Umbilical cord (tissue), 2 donors: ENCODE data around the gene MYO9B. TPM values are rescaled to one million over a fixed set of nuclear protein-coding genes. Genes with fewer than 3 reads are reported as not detected.

Experiments
- DNase-seq: peaks from one replicate; pipeline ENCODE4 v3.0.0-alpha.2; 2015; ENCODE audit warnings: low spot score
- total RNA-seq: library from RNA; depleted of rRNA; stranded (reverse); fragments of >200 nt; gene quantifications from one replicate; pipeline ENCODE4 v1.2.3, GENCODE V29; 2014; ENCODE audit warnings: low replicate concordance; ENCODE audit not compliant: insufficient read depth

MYO9B gene
- total RNA-seq, result 80.7 TPM

- peak; percentile 100 for DNase-seq
Measured at GRCh38 chr19:17075035-17075863, at the start of gene MYO9B, which contains the start of gene HAUS8. TSS of gene MYO9B (plus strand) at chr19:17075777. CDS start at chr19:17101718, 25,941 bp downstream. TSS of gene HAUS8 (minus strand) at chr19:17075452. CDS start at chr19:17075422, 30 bp downstream.

GRCh38 chr19:17025991-17026658 lies 49.5 kb upstream of the MYO9B start:
- DNase-seq, result peak; percentile 31

DNA sequence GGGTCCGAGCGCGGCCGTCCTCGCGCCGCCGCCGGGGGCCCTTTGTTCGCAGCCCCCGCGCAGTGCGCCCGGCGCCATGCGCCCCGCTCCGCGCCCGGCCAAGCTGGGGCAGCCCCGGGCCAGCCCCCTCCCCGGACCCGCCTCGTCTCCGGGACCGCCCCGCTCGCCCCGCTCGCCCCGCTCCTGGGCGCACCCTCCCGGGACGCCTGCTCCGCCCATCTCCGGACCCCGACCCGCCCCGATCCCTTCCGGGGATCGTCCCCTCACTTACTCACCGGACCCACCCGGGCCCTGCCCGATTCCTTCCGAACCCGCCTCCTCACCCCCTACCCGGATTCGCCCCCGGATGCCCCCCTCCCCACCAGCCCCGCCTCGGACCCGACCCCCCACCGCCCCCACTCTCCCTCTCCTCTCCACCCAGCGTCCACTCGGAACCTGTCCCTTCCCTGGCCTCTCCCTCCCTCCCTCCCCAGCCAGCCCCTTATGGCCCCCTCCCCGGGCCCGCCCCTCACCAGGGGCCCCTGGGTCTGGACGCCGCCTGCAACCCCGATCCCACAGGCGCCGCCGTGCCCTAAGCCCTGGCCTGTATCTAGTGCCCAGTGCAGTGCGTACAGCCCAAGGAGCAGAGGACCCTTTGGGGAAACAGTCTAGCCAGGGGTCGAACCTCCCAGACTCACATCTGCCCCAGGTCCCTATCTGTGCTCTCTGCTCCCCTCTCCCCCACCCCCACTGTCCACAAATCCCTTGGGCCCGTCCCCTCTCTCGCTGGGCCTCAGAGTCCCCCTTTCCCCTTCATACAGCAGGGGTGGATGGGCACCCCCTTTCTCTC lies 48.7 kb upstream of the MYO9B start, which contains the start of gene CPAMD8:
Gene CPAMD8, minus strand, starts transcription at position 105 of the 829 bp plus-strand sequence. CDS start 168 bp downstream, outside the sequence.
- no peak for DNase-seq

DNA sequence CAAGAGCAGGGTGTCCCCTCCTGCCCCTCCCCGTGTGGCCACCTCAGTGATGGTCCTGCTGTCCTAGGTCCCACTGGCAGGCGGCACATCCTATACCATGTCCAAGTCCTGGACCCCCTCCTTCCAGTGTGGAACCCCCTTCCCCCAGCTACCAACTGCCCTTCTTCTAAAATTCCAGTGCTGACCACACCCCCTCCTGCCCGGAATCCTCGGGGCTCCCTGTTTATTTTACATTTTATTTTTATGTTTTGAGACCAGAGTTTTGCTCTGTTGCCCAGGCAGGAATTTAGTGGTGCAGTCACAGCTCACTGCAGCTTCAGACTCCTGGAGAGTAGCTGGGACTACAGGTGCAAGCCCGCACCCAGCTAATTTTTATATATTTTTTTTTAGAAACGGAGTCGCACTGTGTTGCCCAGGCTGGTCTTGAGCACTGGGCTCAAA lies 48.0 kb upstream of the MYO9B start:
- no peak for DNase-seq

DNA sequence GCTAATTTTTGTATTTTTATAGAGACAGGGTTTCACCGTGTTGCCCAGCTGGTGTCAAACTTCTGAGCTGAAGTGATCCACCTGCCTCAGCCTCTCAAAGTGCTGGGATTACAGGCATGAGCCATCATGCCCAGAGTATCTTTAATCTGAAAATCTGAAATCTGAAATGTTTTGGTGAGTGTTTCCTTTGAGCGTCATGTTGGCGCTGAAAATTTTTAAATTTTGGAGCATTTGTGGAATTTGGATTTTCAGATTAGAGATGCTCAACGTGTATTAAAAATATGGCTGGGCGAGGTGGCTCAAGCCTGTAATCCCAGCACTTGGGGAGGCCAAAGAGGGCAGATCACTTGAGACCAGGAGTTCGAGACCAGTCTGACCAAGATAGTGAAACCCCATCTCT lies 43.8 kb upstream of the MYO9B start:
- DNase-seq, result no peak

DNA sequence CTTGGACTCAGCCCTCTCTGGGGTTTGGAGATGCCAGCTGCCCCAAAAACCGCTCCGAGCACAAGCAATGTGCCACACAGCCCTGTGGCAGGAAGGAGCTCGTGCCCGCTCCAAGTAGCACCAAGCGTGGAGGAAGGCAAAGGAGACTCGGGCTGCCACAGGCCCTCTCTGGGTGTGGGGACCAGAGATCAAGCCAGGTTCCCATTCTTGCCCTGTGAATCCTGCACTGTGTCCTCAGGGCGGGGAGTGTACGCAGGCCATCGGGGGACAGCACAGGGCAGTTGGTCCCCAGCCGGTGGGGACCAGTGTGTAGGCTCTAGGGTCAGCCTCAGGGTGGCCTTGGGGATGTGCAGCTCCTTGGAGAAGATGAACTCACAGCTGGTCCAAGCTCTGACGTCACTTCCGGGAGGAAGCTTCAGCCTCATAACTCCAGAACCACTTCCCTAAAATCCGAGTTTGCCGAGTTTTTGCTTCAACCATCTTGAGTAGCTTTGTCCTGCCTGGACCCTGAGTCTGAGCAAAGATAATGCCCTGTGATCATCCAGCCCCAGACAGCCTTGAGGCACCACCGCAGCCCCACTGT lies 39.6 kb upstream of the MYO9B start:
- no peak for DNase-seq

DNA sequence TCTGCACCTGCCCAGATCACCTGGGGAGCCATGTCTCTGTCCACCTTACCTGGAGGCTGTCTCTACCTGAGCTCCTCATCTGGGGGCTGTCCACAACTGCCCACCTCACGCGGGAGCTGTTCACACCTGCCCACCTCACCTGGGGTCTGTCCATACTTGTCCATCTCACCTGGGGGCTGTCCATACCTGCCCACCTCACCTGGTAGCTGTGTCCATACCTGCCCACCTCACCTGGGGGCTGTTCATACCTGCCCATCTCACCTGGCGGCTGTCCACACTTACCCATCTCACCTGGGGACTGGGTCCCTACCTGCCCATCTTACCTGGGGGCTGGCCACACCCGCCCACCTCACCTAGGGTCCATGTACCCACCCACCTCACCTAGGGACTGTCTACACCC lies 38.9 kb upstream of the MYO9B start:
- no peak for DNase-seq

DNA sequence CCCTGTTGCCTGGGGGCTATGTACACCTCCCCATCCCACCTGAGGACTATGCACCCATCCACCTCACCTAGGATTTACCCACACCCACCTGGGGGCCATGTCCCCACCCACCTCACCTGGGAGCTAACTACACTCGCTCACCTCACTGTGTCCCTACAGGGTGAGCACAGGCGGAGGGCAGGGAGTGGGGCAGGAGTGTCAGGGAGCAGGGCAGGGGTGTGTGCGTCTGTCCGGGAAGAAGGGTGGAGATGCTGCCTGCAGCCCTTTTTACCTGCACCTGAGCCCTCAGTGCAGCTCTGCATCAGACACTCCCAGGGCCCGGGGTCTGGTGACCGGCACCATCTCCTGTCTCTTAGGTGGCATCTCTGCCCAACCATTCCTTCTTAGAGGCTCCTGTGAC lies 38.4 kb upstream of the MYO9B start:
- DNase-seq, result no peak

- DNase-seq, result no peak
Measured at GRCh38 chr19:17037966-17038500, 37.5 kb upstream of the MYO9B start.

DNA sequence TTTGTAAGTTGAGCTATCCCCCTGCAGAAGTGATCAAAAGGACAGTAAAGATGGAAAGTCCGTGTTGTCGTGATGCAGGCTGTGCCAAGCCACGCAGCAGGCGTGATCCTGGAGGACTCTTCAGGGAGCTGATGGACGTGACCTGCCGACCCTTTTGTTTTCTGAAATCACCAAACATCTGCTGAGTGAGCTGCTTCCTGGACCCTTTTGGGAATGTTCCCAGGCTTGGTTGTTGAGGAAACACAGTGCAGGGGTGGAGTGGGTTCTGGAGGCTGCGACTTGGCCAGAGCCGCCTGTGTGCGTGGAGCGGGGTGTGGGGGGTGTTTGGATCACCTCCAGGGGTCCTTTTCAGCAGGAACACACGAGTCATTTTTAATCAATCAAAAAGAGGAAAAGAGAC lies 33.6 kb upstream of the MYO9B start:
- DNase-seq, result peak; percentile 49

DNA sequence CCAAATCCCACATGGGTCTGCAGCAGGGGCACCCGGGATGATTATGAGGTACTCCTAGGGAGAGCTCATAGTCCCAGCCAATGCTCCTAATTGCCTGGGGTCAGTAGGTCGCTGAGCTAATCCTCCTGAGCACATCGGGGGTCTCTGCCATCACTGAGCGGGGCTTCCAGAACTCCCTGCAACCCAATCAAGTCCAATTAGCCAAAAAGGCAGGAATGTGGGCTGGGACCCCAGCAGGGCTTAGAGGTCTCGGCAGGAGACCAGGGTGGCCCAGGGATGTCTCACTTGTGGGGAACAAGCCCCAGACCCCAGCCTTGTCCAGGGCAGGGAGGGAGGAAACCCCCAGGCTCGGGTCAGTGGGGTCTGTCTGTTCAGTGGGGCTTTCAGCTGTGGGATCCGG lies 31.8 kb upstream of the MYO9B start:
- DNase-seq, result no peak

- no peak for DNase-seq
Measured at GRCh38 chr19:17045907-17046502, 29.6 kb upstream of the MYO9B start.

GRCh38 chr19:17048885-17049453 lies 26.6 kb upstream of the MYO9B start:
- no peak for DNase-seq

DNA sequence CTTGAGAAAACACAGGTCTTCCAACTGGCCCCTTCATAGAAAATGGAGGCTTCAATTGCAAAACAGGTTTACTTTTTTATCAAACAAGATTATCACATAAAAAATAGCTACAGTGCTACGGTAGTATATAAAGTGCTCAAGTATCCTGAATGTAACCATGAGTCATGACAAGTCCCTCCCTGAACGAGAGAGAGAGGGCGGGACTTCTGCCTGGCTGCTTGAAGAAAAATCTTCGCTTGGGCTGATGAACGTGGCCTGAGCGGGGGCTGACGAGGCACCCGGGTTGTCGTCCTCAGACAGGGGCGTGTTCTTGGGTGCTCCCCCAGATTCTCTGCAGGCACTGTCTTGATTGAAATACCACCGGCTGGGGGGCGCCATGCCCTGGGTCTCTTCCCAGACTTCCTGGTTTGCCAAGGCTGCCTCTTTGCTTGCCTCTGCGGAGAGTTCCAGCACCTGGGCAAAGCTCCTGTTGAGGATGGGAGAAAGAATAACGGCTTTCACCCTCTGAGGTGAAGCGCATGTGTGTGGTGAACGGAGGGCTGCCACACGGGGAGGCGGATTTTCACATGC lies 25.8 kb upstream of the MYO9B start:
- DNase-seq, result no peak

- DNase-seq, result peak; percentile 52
Measured at GRCh38 chr19:17052439-17052838, 23.1 kb upstream of the MYO9B start.

DNA sequence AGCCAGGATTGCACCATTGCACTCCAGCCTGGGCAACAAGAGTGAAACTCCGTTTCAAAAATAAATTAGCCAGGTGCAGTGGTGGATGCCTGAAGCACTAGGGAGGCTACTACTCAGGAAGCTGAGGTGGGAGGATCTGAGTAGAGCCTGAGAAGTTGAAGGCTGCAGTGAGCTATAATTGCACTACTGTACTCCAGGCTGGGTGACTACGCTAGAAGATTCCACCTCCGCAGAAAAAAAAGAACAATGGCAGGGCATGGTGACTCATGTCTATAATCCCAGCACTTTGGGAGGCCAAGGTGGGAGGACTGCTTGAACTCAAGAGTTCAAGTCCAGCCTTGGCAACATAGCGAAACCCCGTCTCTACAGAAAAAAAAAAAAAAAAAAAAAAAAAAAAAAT lies 20.8 kb upstream of the MYO9B start:
- DNase-seq, result no peak

- no peak for DNase-seq
Measured at GRCh38 chr19:17055636-17056035, 19.9 kb upstream of the MYO9B start.

DNA sequence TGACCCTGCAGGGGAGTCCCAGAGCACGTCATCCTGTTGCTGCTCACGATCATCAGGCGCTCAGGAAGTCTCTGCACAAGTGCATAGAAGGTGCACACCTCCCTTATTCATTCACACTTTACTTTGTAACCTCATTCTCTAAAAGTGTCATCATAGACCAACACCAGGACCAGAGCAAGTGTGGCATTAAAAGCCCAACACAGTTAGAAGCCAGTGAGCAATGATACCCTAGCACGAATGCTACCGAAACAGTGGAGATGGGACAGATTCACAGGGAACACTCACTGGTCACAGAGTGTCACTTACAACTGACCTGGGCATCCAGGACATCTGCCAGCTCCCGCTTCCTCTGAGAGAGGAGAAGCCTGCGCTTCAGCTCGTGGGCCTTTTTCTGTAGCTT lies 17.3 kb upstream of the MYO9B start:
- no peak for DNase-seq

GRCh38 chr19:17060802-17061201 lies 14.8 kb upstream of the MYO9B start:
- DNase-seq, result no peak

- DNase-seq, result no peak
Measured at GRCh38 chr19:17061205-17061604, 14.4 kb upstream of the MYO9B start.
